ENCODE measurements around the gene ARFGAP1.
A peak's percentile ranks its signal among the peaks of the same experiment; 100 is the strongest.

ARFGAP1 gene

DNA sequence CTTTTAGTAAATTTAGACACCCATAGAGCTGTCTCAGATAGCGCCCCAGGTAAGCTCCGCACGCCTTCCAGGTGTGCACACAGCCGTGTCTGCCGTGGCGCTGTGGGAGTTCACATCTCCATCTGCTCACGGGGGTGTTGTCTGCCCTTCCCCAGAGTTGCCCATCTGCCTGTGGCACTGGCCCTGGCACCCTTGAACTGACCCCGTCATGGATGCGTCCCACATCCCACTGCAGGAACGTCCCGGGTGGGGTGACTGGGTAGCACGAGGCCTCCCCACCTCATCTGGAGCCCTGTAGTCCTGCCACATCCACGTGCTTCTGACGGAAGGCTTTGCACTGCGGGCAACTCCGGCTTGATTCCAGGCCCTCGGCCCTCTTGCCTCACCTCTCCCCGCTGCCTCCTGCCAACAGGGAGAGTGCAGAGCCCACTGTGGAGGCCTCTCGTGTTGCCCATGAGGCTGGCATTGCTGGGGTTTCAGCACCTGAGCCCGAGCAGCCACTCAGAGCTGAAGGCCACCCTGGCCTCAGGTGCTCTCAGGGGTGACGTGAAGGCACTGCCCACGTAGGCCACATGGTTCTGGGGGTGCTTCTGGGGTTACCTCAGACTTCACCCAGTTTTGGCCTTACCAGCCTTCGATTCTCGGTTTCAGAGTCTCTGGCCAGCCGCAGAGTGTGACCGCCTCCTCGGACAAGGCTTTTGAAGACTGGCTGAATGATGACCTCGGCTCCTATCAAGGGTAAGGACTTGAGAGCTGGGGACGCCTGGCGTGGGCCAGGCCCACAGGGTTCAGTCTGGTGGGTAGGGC is 5.1 kb downstream of the ARFGAP1 start:
- no peak for DNase-seq (ENCODE audit: low spot score)

DNA sequence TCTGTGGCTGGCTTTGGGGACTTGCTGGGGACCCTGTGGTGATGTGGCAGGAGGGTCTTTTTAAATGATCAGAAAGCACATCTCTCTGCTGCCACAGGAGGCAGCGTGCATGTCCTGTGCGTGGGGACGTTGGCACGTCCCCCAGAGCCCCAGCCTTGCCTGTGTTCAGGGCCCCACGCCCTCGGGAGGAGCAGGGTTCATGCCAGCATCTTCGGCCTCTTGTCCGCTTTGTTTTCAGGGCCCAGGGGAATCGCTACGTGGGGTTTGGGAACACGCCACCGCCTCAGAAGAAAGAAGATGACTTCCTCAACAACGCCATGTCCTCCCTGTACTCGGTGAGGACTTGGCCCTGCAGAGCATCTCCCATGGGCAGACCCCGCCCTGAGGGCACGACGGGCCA is 6.0 kb downstream of the ARFGAP1 start:
- no peak for DNase-seq (ENCODE audit: low spot score)

DNA sequence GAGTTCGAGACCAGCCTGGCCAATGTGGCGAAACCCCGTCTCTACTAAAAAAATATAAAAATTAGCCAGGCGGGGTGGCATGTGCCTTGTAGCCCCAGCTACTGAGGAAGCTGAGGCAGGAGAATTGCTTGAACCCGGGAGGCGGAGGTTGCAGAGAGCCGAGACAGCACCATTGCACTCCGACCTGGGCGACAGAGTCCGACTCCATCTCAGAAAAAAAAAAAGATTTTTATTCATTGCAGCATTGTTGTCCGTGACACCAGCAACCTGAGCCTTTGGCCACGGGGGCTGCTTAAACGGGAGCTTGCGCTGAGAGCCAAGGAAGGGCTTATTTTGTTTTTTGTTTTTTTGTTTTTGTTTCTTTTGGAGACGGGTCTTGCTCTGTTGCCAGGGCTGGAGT is 7.3 kb downstream of the ARFGAP1 start:
- no peak for DNase-seq (ENCODE audit: low spot score)

DNA sequence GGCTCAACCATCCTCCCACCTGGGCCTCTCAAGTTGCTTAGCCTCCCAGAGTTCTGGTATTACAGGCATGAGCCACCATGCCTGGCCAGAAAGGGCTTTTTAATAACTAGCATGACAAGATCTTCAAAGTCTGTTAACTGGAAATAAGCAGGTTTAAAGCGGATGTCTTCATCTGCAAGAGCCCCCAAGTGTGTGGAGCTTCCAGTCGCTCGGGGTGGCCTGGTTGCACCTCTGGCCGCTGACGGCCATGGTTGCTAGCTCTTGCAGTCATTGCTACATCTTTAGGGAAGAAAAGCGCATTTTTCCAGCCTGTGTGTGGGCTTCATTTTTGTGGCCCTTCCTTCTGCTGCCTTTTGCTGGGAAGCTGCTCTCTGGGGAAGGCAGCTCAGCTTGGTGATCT is 7.8 kb downstream of the ARFGAP1 start:
- DNase-seq (ENCODE audit: low spot score), result no peak

DNA sequence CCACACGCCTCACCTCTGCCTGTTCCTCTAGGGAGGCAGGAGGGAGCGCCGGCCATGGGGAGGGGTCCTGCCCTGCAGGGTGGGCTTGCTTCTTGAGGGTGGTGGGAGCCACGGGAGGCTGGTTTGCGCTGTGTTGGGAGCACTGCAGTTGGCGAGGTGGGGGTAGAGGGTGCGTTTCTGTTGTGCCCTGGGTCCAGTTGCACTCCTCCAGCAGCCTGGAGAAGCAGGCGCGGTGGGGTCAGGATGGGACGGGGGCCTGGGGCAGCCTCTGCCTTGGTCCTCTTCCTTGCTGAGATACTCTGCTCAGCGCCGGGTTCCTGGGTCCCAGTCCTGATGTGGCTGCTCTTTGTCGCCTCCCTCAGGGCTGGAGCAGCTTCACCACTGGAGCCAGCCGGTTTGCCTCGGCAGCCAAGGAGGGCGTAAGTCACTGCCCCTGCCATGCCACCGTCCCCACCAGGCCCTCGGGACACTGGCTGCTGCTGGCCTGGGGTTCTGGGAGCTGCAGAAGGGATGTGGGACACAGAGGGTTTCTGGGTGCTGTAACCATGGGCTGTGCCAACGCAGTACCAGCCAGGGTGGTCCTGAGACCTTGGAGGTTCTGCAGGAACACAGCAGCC is 8.4 kb downstream of the ARFGAP1 start:
- no peak for DNase-seq (ENCODE audit: low spot score)

- DNase-seq (ENCODE audit: low spot score), result no peak
These were observed 9.4 kb downstream of the ARFGAP1 start for GRCh38 chr20:63281742-63282665.

GRCh38 chr20:63282946-63283345 is 10.3 kb downstream of the ARFGAP1 start:
- no peak for DNase-seq (ENCODE audit: low spot score)

DNA sequence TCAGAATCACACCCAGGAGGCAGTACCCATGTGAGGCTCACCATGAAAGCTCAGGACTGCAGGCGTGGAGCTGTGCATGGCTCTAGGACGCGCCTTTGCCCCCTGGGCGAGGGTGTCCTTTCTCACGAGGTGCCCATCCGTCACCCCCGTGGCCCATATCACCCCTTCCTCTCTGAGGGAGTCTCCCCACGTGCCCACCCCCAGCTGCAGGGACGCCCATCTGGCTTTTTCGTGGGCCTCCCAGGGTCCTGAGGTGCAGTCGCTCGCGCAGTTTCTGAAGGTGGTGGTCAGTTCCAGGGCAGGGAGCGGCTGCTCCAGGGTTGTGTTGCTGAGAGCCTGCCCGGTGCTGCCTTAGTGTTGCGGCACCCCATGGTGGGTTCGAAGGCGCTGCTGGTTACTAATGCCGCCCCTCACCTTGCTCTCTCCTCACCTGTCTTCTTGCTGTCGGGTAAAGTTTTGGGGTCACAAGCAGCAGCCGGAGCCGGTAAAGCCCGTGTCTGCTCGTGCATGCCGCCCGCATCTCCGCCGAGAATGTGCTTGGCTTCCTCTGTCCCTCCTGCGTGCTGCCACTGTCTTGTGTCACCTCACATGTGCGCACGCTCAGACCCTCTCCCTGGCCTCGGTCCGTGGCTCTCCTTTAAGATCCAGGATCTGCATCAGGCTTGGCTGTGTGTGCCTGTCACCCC is 10.9 kb downstream of the ARFGAP1 start:
- no peak for DNase-seq (ENCODE audit: low spot score)

GRCh38 chr20:63284083-63284440 is 11.4 kb downstream of the ARFGAP1 start:
- DNase-seq (ENCODE audit: low spot score), result peak; percentile 24

GRCh38 chr20:63284544-63284949 is 11.9 kb downstream of the ARFGAP1 start:
- DNase-seq (ENCODE audit: low spot score), result no peak

GRCh38 chr20:63284981-63285524 is 12.4 kb downstream of the ARFGAP1 start:
- DNase-seq (ENCODE audit: low spot score), result no peak

GRCh38 chr20:63285636-63286615 is 13.3 kb downstream of the ARFGAP1 start:
- no peak for DNase-seq (ENCODE audit: low spot score)

DNA sequence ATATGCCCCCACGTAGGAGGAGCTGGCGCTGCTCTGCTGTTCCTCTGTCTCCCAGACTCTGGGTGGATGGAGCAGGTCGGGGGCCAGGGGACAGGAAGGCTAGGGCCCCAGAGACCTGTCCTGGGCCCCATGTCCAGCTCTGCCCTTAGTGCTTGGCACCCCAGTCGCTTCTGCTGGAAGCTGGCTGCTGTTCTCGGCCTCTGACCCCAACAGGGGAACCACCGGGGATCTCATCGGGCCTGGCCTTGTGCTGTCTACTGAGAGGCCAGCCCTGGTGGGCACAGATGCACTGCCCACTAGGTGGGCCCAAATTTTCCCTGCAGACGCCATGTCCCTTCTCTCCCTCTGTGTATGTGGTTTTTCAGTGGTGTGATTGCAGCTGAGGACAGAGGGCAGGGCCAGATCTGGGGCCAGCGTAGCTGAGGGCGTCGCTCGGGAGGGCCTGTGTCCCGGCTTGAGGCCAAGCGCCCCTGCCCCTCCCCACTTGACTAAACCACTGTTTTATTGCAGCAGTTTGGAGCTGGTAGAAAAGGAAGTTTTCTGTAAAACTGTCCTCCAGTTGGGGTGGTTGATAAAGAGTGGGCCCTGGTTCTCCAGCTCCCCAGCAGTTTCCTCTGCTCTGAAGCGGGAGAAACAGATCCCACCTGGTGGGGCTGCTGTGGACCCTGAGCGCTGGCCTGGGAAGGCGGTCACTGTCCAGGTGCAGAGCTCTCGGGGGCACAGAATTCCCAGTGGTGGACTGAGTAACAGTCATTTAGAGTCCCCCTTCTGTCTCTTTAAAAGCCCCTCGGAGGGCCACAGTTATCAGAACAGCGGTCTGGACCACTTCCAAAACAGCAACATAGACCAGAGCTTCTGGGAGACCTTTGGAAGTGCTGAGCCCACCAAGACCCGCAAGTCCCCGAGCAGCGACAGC is 14.4 kb downstream of the ARFGAP1 start:
- DNase-seq (ENCODE audit: low spot score), result no peak

GRCh38 chr20:63287697-63288580 is 15.3 kb downstream of the ARFGAP1 start:
- DNase-seq (ENCODE audit: low spot score), result no peak

DNA sequence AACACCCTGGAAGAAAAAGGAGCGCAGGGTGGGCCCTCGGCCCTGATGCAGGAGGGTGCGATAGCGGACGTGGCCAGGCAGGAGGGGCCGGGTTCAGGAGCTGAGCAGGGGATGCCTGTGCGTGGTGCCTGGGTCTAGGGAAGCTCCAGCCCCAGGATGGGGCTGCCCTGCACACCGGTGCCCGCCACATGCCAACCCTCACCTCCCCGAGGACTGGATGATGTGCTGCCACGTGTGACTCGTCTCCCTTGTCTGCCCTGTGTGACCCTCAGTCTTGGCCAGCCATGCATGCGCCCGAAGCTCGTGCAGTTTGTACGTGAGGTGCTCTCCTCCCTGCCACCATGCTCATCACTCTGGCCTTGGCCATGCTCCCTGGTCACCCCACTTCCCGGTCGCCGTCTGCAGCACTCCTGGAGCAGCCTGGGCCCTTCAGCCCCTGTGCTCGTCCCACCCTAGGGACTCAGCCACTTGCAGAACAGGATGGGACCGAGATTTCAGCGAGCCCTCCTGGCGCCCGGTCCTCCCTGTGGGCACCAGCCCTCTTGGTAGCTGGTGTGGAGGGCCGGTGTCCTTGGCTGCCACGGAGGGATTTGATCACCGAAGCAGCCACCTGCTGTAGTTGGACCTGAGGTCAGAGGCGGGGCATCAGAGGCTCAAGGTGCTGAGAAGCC is 16.1 kb downstream of the ARFGAP1 start:
- DNase-seq (ENCODE audit: low spot score), result no peak

GRCh38 chr20:63289311-63290135 is 16.9 kb downstream of the ARFGAP1 start:
- no peak for DNase-seq (ENCODE audit: low spot score)

DNA sequence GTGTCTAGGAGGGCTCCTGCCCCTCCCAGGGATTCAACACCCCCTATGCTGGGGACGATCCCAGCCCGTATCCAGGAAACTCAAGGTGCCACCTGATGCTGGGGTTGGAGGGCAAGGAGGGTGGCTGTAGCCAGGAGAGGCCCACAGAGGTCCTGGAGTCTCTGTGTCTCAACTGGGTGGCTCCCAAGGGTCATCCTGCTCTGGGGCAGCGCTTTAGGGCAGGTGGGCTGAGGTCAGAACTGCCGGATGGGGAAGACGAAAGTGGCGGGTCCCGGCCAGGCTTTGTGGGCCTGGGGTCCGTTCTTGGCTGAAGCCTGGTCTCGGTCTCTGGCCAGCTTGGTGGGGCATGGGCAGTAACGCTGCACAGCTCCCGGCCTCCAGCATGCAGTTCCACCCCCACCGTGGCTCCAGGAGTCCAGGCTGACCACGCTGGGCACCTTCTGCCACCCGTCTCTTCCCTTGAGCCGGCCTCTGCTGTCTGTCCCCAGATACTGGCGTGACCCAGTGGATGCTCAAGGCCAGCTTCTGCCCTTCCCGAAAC is 17.6 kb downstream of the ARFGAP1 start:
- DNase-seq (ENCODE audit: low spot score), result no peak

All from CD4-positive, alpha-beta T cell treated with Interleukin-6 at 100 ng/mL for 8 hours (primary cell).